GM18498 (cell line): ENCODE data around the gene HEATR3.

Experiments used
- ATAC-seq: cut with Tn5 transposase; IDR thresholded peaks from one replicate; pipeline ENCODE4 v1.9.1; 2021; ENCODE audit warnings: mild to moderate bottlenecking, moderate library complexity; ENCODE audit not compliant: unreplicated experiment

Gene HEATR3

DNA sequence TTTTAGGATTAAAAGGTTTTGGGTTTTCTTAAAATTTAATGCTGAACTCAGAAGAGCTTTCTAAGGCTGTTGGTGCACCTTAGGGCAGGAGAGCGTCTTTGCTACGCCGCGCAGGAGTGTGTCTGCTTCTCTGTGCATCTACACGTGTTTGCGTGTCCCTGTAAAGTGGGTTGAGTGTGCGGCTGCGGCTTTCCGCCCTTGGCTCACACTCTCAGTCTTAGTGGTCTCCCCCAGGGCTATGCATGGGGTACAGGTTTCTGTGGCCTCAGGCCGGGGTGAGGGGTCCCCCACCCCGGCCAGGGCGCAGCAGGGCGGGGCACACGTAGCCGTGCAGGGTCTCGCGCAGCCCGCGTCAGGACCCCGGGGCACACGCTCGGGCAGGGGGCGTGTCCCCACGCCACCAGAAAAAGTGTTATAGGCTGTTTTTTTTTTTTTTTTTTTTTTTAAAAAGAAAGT, 86.6 kb downstream of the HEATR3 start:
- ATAC-seq: peak; percentile 54

DNA sequence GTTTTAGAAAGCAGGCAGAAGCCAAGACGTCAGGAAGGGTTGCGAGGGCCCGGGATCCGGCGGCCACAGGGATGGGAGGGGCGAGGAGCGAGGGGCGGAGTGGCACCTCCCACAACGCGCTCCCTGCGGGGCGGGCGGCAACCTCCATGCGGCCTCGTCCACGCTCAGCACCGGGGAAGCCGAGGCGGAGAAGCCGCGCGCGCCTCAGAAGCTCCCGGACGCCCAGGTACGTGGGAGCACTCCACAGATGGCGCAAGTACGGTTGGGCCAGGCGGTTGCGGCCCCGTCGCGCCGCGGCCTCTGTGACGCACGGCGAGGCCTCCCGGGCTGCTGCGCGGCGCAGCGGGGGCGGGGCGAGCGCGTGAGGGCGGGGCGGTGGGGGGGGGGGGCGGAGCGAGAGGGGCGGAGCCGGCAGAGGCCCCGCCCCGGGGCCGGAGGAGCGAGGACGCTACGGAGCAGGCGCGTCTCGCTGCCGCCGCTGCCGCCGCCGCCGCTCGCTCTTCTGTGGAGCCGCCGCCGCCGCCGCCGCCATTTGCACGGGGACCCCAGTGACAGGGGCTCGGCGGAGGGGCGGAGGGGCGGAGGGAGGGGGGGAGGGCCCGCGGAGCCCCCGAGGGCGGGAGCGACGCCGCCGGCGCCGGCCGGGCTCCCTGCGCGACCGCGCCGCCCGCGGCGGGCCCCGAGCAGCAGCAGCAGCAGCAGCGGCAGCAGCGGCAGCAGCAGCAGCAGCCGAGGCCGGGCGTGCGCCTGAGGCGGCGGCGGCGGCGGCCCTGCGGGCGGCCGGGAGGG, 87.2 kb downstream of the HEATR3 start, which contains the start of gene TENT4B:
Gene TENT4B (plus strand): TSS at position 500 of the 789 bp plus-strand sequence. CDS start 316 bp downstream, outside the sequence.
- peak; percentile 82 for ATAC-seq

- peak; percentile 13 for ATAC-seq
Measured at GRCh38 chr16:50153596-50154419, 88.0 kb downstream of the HEATR3 start.

GRCh38 chr16:50154420-50154950, 88.7 kb downstream of the HEATR3 start:
- no peak for ATAC-seq

DNA sequence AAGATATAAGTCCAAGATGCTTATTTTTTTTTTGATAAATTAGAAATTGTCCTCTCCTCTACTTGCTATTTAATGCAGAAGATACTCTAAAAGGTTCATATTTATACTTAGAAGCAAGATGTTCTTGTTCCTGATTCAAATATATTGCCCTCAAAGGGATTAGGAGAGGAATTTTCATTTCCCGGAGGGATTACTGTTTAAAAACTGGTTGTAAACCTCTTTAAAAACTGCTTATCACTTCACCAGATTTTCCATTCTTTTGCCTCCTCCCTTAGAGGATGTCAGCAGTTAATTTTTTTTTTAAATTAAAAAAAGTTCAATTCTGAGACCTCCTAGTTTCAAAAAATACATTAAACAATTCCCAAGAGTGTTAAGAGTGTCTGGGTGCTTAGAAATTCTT, 90.2 kb downstream of the HEATR3 start:
- ATAC-seq: no peak
